K562 treated with DMSO at 1 percent for 24 hours (cell line): ENCODE data around the gene EOGT. TPM values are rescaled to one million over a fixed set of nuclear protein-coding genes. Genes with fewer than 3 reads are reported as not detected.

Experiments
- total RNA-seq: library from RNA; unstranded; fragments of 300-600 nt; gene quantifications from 2 replicates; pipeline ENCODE4 v1.2.3, GENCODE V29; 2022; ENCODE audit warnings: low read depth; ENCODE audit not compliant: insufficient read depth

Gene EOGT
- 3.0 and 3.8 TPM in 2 replicates for total RNA-seq

DNA sequence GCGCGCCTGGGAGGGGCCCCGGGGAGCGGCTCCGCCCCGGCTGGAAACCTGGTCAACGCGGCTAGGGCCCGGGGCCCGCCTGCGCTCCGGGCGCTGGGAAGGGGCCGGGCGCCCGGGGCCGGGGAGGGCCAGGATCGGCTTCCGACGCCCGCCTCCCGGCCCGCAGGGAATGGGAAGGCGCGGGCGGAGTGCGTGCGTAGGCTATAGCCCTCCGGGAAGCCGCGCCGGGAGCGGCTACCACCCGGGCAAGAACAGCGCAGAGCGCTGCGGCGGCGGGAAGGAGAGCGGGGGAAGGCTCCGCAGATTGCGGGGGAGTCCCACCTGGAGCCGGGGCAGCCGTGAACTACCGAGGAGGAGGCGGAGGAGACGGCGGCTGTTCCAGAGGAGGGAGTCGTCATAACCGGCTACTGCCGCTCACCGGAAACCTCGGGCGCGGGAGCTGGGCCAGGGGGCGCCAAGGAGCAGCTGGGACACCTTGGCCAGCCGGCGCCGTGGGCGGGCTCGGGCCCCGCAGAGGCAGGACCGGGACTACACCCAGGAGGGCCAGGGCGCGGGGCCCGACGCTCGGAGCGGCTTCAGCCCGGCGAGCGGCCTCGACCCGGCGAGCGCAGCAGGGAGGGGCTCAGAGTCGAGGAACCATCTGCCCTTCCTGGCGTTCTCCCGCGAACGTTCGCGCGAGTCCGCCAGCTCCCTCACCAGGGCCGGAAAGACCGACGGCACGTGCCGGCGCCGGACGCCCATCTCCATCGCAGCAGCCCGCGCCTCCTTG, at the start of gene EOGT:
Gene EOGT, minus strand, starts transcription at position 432 of the 769 bp plus-strand sequence. CDS start 3,838 bp downstream, outside the sequence.

DNA sequence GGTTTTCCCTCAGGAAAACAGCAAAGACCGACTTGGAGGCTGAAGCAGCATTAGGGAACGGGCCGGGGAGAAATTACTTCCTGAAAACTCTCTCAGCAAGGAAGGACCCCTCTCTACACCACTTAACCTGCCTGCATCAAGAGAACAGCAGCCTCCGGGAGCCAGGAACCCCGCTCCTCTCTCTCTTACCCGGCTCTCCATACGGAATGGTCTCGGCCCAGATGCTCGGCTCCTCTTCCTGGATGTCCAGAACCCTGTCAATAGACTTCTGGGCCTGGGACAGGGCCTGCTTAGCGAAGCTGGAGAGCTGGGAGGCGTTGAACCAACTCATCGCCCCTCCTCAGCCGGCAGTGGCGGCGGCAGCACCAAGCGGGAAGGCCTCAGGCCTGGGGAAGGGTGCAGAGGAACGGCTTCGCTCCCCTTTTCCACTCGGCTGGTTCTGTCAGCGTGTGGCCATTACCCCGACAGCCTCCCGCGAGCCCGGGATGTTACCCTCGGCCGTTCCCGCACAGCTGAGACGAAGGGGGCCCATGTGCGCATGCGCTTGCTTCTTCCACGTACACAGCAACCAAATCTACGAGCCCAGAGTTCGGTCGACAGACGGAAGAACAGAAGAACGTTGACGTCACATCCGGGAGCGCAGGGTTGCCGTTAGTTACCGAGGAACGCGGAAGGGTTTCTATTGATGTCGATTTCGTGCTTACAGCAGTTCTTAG, 38.4 kb upstream of the EOGT start, which contains the start of gene TMF1:
Gene TMF1, minus strand, starts transcription at position 578 of the 716 bp plus-strand sequence. Its CDS starts 247 bp downstream, at position 331.

Other genes with a start within 250 kb of the EOGT start
- gene TAFA4, start 81.1 kb downstream of the EOGT start, total RNA-seq, result not detected in 2 replicates
- gene TMF1, start 38.6 kb upstream of the EOGT start, total RNA-seq, result 7.3 and 8.2 TPM in 2 replicates
- 18.9 and 23.1 TPM in 2 replicates for gene UBA3, start 66.7 kb upstream of the EOGT start, total RNA-seq
- gene ARL6IP5, start 71.3 kb upstream of the EOGT start, total RNA-seq, result 29.6 and 34.1 TPM in 2 replicates
- gene LMOD3, start 108.9 kb upstream of the EOGT start, total RNA-seq, result not detected in 2 replicates